GM12801 (cell line): Measurements from ENCODE around the gene ALK.

Experiments
- TF ChIP-seq, protein P1 (sequence below): IDR thresholded peaks from one replicate; pipeline ENCODE4 v1.5.1; 2011; ENCODE audit warnings: control low read depth; ENCODE audit not compliant: insufficient read length; ENCODE audit errors: extremely low read depth

ALK gene

DNA sequence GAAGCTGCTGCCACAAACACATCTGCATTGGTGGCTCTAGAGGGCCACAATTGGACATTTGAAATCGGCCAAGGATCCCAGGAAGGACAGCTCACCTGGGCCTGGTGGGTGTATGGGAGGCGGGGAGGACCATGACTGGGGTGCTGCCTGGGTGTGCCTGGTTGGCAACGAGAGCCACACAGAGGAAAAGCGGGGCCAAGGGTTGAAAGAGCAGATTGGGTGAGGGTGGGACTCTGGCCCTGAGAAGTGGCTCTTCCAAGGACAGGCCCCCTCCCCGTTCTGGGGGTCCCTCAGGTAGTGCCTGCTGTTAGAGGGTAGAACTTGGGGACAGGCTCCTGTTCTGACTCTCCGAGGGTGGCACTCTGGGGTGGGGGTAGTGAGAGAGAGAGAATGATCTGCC lies 703.3 kb downstream of the ALK start:
- TF ChIP-seq, protein P1, sequence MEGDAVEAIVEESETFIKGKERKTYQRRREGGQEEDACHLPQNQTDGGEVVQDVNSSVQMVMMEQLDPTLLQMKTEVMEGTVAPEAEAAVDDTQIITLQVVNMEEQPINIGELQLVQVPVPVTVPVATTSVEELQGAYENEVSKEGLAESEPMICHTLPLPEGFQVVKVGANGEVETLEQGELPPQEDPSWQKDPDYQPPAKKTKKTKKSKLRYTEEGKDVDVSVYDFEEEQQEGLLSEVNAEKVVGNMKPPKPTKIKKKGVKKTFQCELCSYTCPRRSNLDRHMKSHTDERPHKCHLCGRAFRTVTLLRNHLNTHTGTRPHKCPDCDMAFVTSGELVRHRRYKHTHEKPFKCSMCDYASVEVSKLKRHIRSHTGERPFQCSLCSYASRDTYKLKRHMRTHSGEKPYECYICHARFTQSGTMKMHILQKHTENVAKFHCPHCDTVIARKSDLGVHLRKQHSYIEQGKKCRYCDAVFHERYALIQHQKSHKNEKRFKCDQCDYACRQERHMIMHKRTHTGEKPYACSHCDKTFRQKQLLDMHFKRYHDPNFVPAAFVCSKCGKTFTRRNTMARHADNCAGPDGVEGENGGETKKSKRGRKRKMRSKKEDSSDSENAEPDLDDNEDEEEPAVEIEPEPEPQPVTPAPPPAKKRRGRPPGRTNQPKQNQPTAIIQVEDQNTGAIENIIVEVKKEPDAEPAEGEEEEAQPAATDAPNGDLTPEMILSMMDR: no peak

DNA sequence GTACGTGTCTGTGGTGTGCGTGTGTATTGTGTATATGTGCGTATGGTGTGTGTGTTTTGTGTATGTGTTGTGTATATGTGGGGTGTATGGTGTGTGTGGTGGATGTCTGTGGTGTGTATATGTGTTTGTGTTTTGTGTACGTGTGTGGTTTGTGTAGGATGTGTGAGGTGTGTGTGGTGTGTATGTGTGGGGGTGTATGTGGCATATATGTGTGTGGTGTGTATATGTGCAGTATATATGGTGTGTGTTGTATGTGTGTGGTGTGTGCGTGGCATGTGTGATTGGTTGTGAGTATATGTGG lies 704.8 kb downstream of the ALK start:
- TF ChIP-seq, protein P1: no peak

DNA sequence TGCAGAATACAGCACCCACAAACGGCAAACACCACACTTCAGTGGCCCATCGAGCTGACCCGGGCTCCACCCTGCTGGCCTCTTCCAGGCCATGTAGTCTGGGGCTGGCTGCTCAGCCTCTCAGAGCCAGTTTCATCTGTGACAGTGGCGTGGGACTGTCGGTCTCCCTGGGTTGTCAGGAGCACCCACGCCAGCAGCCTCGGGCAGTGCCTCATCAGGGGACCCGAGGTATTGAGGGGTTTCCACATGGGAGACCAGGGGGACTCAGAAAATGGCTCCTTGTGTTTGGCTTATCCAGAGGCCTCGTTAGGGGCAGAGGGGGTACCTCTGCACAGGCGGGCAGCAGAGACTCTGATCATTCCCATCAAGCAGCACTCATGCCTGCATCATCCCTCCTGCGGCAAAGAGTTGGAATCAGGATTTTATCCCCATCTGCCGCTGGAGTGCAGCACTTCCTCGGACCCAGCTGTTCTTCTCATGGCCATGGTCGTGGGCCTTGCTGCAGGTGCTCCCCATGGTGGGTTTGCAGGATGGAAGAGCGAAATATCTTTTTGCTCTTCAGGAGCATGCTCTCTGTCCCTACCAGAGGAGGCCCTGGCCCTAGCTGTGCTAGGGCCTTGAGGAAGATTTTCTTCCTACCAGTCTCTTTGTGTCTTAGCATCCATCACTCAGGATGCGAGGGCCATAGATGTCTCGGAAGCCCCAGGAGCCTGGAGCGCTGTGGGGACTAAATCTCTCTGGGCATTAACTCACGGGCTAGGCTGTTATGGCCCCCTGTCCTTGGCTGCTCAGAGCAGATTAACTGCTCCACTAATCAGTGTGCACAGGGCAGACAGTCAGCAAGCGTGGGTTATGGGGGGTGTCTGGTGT lies 705.4 kb downstream of the ALK start:
- TF ChIP-seq, protein P1: no peak

GRCh38 chr2:29215073-29215472 lies 706.3 kb downstream of the ALK start:
- TF ChIP-seq, protein P1: no peak

DNA sequence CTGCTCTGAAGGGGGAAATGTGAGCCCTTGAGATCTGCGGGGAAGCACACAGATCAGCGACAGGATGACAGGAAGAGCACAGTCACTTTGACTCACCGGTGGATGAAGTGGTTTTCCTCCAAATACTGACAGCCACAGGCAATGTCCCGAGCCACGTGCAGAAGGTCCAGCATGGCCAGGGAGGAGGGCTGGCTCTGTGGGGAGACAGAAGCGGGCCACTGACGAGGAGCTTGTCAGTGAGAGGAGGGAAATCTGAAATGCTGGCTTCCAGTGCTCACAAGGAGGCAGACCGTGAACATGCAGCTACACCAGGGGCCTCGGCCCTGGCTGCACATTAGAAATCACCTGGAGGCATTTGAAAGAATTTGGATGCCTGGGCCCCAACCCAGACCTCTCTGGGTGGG lies 707.5 kb downstream of the ALK start:
- TF ChIP-seq, protein P1: no peak

GRCh38 chr2:29212009-29212408 lies 709.4 kb downstream of the ALK start:
- TF ChIP-seq, protein P1: no peak

DNA sequence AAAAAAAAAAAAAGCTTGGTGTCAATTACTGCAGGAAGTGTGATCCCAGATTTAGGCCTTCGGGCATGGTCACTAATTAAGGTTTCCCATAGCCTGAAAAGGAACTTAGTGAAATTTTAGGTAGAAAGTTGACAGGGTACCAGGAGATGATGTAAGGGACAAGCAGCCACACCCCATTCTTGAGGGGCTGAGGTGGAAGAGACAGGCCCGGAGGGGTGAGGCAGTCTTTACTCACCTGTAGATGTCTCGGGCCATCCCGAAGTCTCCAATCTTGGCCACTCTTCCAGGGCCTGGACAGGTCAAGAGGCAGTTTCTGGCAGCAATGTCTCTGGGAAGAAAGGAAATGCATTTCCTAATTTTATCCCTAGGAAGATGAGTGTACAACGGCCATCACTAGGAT lies 711.8 kb downstream of the ALK start:
- TF ChIP-seq, protein P1: no peak
